Upper lobe of right lung (tissue), 1 donor: Measurements from ENCODE around the gene WRNIP1. TPM values are rescaled to one million over a fixed set of nuclear protein-coding genes. Genes with fewer than 3 reads are reported as not detected.

Source experiments
- ATAC-seq: fragments of 200-7000 bp; cut with Tn5 transposase; one replicate; pipeline ENCODE4 v1.9.1; 2020; ENCODE audit warnings: mild to moderate bottlenecking, moderate library complexity
- DNase-seq: peaks from one replicate; pipeline ENCODE4 v3.0.0-alpha.2; 2020
- H3K27ac ChIP-seq: fragments of 200-600 bp; one replicate; pipeline ENCODE4 v1.8.0; 2022
- H3K27me3 ChIP-seq: fragments of 200-600 bp; one replicate; pipeline ENCODE4 v1.8.0; 2022; ENCODE audit warnings: mild to moderate bottlenecking
- H3K36me3 ChIP-seq: fragments of 200-600 bp; one replicate; pipeline ENCODE4 v1.8.0; 2022
- H3K4me1 ChIP-seq: fragments of 200-600 bp; one replicate; pipeline ENCODE4 v1.8.0; 2022
- H3K4me3 ChIP-seq: fragments of 200-600 bp; one replicate; pipeline ENCODE4 v1.8.0; 2022; ENCODE audit warnings: mild to moderate bottlenecking
- H3K9me3 ChIP-seq: fragments of 200-600 bp; one replicate; pipeline ENCODE4 v1.8.0; 2022
- CTCF ChIP-seq: fragments of 200-600 bp; IDR thresholded peaks from one replicate; pipeline ENCODE4 v1.8.0; 2022; ENCODE audit warnings: antibody characterized with exemption
- intact Hi-C: fragments of 100-400 bp; cut with DNase I; formaldehyde crosslinking; loops from one replicate; pipeline ENCODE4 v1.11.0; 2022
- total RNA-seq: library from RNA; stranded (reverse); fragmentation: NEBNext Ultra II Directional; extraction: Animal tissue kit (Norgen Biotek cat#: 25700); gene quantifications from one replicate; pipeline ENCODE4 v1.2.1, GENCODE V29; 2021
- donor health status: DM: no; HTN: yes; CAD: no; lungs with severe emphysema.

Gene WRNIP1
- total RNA-seq, 1 donor from 2014 or later = 42.9 TPM

GRCh38 chr6:2791450-2791974 is 26.3 kb downstream of the WRNIP1 start:
- H3K27me3 ChIP-seq = no peaks in the 10 kb centered on the region
- H3K36me3 ChIP-seq = peaks cover 8% of the 10 kb centered on the region
- H3K9me3 ChIP-seq = no peaks in the 10 kb centered on the region
- H3K4me3 ChIP-seq = no peak overlapping the region
- DNase-seq = no peak
- intact Hi-C loops = loop anchor here (10.0 kb wide), 1 partner anchor 143 kb away; no protein-coding TSS in a partner anchor
- H3K4me1 ChIP-seq = peaks cover 25% of the 10 kb centered on the region
- ATAC-seq = no peak
- no peak for TF ChIP-seq CTCF
- H3K27ac ChIP-seq = peak overlapping the region; percentile 56

GRCh38 chr6:2792330-2793110 is 27.3 kb downstream of the WRNIP1 start:
- intact Hi-C loops = loop anchor here (10.0 kb wide), 1 partner anchor 142 kb away; no protein-coding TSS in a partner anchor
- ATAC-seq (peak; percentile 26), DNase-seq (no peak)
- no peaks in the 10 kb centered on the region for H3K27me3 ChIP-seq
- peaks cover 5% of the 10 kb centered on the region for H3K36me3 ChIP-seq
- TF ChIP-seq CTCF = no peak
- peak overlapping the region; percentile 56 for H3K27ac ChIP-seq
- H3K4me1 ChIP-seq = peaks cover 34% of the 10 kb centered on the region
- H3K9me3 ChIP-seq = no peaks in the 10 kb centered on the region
- no peak overlapping the region for H3K4me3 ChIP-seq

- intact Hi-C loops = loop anchor here (10.0 kb wide), 1 partner anchor 141 kb away; no protein-coding TSS in a partner anchor
- no peak for TF ChIP-seq CTCF
- Histone ChIP-seq H3K9me3 (no peaks in the 10 kb centered on the region), H3K27me3 (no peaks in the 10 kb centered on the region), H3K4me1 (peaks cover 40% of the 10 kb centered on the region), H3K27ac (peak overlapping the region; percentile 68), H3K36me3 (no peaks in the 10 kb centered on the region), H3K4me3 (no peak overlapping the region)
- ATAC-seq = peak; percentile 70
- DNase-seq = no peak
These were observed 28.4 kb downstream of the WRNIP1 start for GRCh38 chr6:2793534-2794151.

- Histone ChIP-seq H3K36me3 (no peaks in the 10 kb centered on the region), H3K27ac (no peak overlapping the region), H3K9me3 (no peaks in the 10 kb centered on the region), H3K27me3 (no peaks in the 10 kb centered on the region), H3K4me3 (no peak overlapping the region), H3K4me1 (peaks cover 41% of the 10 kb centered on the region)
- TF ChIP-seq CTCF = no peak
- intact Hi-C loops = loop anchor here (10.0 kb wide), 1 partner anchor 141 kb away; no protein-coding TSS in a partner anchor
- DNase-seq (no peak), ATAC-seq (no peak)
These were observed 29.1 kb downstream of the WRNIP1 start for GRCh38 chr6:2794171-2794730.

DNA sequence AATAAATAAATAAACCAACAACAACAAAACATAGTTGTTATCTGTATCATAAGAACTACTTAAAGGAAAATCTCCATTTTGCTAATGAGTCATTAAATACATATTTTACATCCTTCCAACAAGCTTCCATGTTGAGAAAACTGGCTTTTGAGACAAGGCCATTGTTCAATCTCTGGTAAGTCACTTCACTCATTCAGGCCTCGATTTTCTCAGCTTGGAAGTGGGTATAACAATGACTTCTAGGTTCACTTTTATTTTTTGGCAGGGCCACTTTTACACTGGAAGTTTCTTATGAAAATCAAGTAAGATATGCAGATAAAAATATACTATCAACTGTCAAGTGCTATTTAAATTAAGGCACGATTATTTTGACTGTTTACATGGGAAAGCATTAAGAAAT is 30.0 kb downstream of the WRNIP1 start:
- Histone ChIP-seq H3K27me3 (no peaks in the 10 kb centered on the region), H3K4me1 (peaks cover 41% of the 10 kb centered on the region), H3K4me3 (no peak overlapping the region), H3K36me3 (no peaks in the 10 kb centered on the region), H3K27ac (no peak overlapping the region), H3K9me3 (no peaks in the 10 kb centered on the region)
- DNase-seq (no peak), ATAC-seq (no peak)
- intact Hi-C loops = loop anchor here (10.0 kb wide), 1 partner anchor 140 kb away; no protein-coding TSS in a partner anchor
- no peak for TF ChIP-seq CTCF
